Measurements from ENCODE around the gene AP4M1. TPM values are rescaled to one million over a fixed set of nuclear protein-coding genes. Genes with fewer than 3 reads are reported as not detected.

Gene AP4M1
- total RNA-seq, 1 donor from 2014 or later, result 11.8 TPM

DNA sequence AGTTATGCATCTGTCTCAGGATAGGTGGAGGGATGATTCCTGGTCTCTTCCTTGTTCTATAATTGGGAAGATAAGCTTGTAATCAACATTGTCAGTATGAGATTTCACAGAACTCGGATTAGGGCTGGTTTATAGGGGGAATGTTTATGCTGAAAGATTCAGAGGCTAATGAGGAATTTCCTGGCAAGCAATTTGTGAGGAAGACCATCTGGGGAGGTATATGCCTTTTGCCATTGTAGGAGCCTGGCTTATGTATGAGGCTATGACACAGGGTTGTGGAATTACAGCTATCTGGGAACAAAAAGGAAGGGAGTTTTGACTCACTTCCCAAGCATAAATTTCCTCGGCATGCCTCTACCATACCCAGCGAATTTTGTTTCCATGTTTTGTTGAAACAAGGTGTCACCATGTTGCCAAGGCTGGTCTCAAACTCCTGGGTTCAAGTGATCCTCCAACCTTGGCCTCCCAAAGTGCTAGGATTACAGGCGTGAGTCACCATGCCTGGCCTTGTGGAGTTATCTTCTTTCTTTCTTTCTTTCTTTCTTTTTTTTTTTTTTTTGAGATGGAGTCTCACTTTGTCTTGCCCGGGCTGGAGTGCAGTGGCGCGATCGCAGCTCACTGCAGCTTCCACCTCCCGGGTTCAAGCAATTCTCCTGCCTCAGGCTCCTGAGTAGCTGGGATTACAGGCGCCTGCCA lies 14.2 kb upstream of the AP4M1 start:
- intact Hi-C loops (cut with micrococcal nuclease), result loop anchor here (10.0 kb wide), 1 partner anchor 92 kb away; no protein-coding TSS in a partner anchor
- Histone ChIP-seq H3K4me3 (no peak overlapping the region), H3K36me3 (peaks cover 20% of the 10 kb centered on the region), H3K4me1 (peaks cover 31% of the 10 kb centered on the region), H3K27ac (replicated peaks) (no peak overlapping the region), H3K9me3 (replicated peaks) (no peaks in the 10 kb centered on the region), H3K27me3 (ENCODE audit: low read depth) (no peaks in the 10 kb centered on the region)
- TF ChIP-seq, protein P1, sequence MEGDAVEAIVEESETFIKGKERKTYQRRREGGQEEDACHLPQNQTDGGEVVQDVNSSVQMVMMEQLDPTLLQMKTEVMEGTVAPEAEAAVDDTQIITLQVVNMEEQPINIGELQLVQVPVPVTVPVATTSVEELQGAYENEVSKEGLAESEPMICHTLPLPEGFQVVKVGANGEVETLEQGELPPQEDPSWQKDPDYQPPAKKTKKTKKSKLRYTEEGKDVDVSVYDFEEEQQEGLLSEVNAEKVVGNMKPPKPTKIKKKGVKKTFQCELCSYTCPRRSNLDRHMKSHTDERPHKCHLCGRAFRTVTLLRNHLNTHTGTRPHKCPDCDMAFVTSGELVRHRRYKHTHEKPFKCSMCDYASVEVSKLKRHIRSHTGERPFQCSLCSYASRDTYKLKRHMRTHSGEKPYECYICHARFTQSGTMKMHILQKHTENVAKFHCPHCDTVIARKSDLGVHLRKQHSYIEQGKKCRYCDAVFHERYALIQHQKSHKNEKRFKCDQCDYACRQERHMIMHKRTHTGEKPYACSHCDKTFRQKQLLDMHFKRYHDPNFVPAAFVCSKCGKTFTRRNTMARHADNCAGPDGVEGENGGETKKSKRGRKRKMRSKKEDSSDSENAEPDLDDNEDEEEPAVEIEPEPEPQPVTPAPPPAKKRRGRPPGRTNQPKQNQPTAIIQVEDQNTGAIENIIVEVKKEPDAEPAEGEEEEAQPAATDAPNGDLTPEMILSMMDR (IDR thresholded peaks at IDR 0.05; ENCODE audit: borderline replicate concordance), result no peak
- no peak for DNase-seq

DNA sequence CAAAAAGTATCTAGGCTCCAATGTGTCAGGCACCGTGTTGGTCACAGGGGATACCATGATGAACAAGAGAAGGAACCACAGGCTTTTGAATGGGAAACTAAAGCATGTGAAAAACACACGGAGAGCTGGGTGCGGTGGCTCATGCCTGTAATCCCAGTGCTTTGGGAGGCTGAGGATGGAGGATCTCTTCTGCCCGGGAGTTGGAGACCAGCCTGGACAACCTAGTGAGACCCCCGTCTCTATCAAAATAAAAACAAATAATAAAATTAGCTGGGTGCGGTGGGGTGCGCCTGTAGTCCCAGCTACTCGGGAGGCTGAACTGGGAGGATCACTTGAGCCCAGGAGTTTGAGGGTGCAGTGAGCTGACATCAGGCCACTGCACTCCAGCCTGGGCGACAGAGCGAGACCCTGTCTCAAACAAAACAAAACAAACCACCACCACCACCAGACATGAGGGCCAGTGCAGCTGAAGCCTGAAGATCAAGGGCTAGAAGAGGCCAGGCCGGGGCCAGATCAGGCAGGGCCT lies 13.3 kb upstream of the AP4M1 start:
- TF ChIP-seq, protein P1 (IDR thresholded peaks at IDR 0.05; ENCODE audit: borderline replicate concordance), result no peak
- intact Hi-C loops (cut with micrococcal nuclease), result loop anchor here (10.0 kb wide), 1 partner anchor 93 kb away; no protein-coding TSS in a partner anchor
- no peaks in the 10 kb centered on the region for H3K9me3 ChIP-seq (replicated peaks)

GRCh38 chr7:100088621-100089457 lies 12.6 kb upstream of the AP4M1 start, which contains the start of gene COPS6:
Gene COPS6, plus strand, starts transcription at chr7:100088969. Its CDS starts 22 bp downstream, at chr7:100088991.
- DNase-seq, result peak; percentile 90
- TF ChIP-seq, protein P1 (IDR thresholded peaks at IDR 0.05; ENCODE audit: borderline replicate concordance), result no peak
- Histone ChIP-seq H3K9me3 (replicated peaks) (no peaks in the 10 kb centered on the region), H3K4me1 (peaks cover 31% of the 10 kb centered on the region), H3K27ac (replicated peaks) (peak within 1 kb of the TSS; percentile 95), H3K36me3 (peaks cover 36% of the 10 kb centered on the region), H3K4me3 (peak within 1 kb of the TSS; percentile 95), H3K27me3 (ENCODE audit: low read depth) (no peaks in the 10 kb centered on the region)
- intact Hi-C loops (cut with micrococcal nuclease), result loop anchor here (10.0 kb wide), 1 partner anchor 94 kb away; no protein-coding TSS in a partner anchor

More for the DNA sequence above, 13.3 kb upstream of the AP4M1 start:
- H3K27me3 ChIP-seq (ENCODE audit: low read depth), result no peaks in the 10 kb centered on the region
- peak overlapping the region; percentile 95 for H3K4me3 ChIP-seq
- H3K4me1 ChIP-seq, result peaks cover 24% of the 10 kb centered on the region
- peaks cover 30% of the 10 kb centered on the region for H3K36me3 ChIP-seq
- DNase-seq, result no peak
- peak overlapping the region; percentile 95 for H3K27ac ChIP-seq (replicated peaks)

- peak overlapping the region; percentile 95 for H3K27ac ChIP-seq (replicated peaks)
- TF ChIP-seq, protein P1 (IDR thresholded peaks at IDR 0.05; ENCODE audit: borderline replicate concordance), result no peak
Observed at GRCh38 chr7:100089458-100090196, 11.8 kb upstream of the AP4M1 start.

More at GRCh38 chr7:100089458-100090196, 11.8 kb upstream of the AP4M1 start:
- H3K27me3 ChIP-seq (ENCODE audit: low read depth), result no peaks in the 10 kb centered on the region
- H3K4me1 ChIP-seq, result peaks cover 33% of the 10 kb centered on the region
- H3K4me3 ChIP-seq, result peak overlapping the region; percentile 95
- intact Hi-C loops (cut with micrococcal nuclease), result loop anchor here (10.0 kb wide), 1 partner anchor 95 kb away; no protein-coding TSS in a partner anchor
- no peak for DNase-seq
- peaks cover 44% of the 10 kb centered on the region for H3K36me3 ChIP-seq
- no peaks in the 10 kb centered on the region for H3K9me3 ChIP-seq (replicated peaks)
